ENCODE results near the gene UNC45B.

DNA sequence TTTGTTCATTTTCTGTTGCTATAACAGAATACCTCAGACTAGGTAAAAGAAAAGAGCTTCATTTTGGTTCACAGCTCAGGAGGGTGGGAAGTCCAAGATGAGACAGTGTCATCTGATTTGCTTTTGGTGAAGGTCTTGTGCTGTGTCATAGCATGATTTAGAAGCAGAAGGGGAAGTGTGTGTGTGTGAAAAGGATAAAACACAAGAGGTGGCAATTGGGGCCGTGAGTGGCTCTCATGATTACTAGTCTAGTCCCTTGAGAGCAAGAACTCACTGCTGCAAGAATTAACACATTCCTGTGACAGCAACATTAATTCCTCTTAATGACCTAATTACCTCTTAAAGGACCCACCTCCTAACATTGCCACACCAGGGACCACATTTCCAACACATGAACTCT, 38.2 kb downstream of the UNC45B start:
- TF ChIP-seq, protein P1, sequence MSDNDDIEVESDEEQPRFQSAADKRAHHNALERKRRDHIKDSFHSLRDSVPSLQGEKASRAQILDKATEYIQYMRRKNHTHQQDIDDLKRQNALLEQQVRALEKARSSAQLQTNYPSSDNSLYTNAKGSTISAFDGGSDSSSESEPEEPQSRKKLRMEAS (CRISPR knock-in tag; IDR thresholded peaks at IDR 0.05), result no peak
- TF ChIP-seq, protein P2, sequence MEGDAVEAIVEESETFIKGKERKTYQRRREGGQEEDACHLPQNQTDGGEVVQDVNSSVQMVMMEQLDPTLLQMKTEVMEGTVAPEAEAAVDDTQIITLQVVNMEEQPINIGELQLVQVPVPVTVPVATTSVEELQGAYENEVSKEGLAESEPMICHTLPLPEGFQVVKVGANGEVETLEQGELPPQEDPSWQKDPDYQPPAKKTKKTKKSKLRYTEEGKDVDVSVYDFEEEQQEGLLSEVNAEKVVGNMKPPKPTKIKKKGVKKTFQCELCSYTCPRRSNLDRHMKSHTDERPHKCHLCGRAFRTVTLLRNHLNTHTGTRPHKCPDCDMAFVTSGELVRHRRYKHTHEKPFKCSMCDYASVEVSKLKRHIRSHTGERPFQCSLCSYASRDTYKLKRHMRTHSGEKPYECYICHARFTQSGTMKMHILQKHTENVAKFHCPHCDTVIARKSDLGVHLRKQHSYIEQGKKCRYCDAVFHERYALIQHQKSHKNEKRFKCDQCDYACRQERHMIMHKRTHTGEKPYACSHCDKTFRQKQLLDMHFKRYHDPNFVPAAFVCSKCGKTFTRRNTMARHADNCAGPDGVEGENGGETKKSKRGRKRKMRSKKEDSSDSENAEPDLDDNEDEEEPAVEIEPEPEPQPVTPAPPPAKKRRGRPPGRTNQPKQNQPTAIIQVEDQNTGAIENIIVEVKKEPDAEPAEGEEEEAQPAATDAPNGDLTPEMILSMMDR (IDR thresholded peaks at IDR 0.05), result no peak
- TF ChIP-seq ZNF263 (CRISPR knock-in tag; IDR thresholded peaks at IDR 0.05; ENCODE audit: low read depth), result no peak
- TF ChIP-seq ELF4 (CRISPR knock-in tag; IDR thresholded peaks at IDR 0.05; ENCODE audit: low read depth), result no peak
- no peak for TF ChIP-seq CREB1 (CRISPR knock-in tag; IDR thresholded peaks at IDR 0.05)
- TF ChIP-seq CBFB (CRISPR knock-in tag; IDR thresholded peaks at IDR 0.05; ENCODE audit: low read depth), result no peak
- TF ChIP-seq, protein P3, sequence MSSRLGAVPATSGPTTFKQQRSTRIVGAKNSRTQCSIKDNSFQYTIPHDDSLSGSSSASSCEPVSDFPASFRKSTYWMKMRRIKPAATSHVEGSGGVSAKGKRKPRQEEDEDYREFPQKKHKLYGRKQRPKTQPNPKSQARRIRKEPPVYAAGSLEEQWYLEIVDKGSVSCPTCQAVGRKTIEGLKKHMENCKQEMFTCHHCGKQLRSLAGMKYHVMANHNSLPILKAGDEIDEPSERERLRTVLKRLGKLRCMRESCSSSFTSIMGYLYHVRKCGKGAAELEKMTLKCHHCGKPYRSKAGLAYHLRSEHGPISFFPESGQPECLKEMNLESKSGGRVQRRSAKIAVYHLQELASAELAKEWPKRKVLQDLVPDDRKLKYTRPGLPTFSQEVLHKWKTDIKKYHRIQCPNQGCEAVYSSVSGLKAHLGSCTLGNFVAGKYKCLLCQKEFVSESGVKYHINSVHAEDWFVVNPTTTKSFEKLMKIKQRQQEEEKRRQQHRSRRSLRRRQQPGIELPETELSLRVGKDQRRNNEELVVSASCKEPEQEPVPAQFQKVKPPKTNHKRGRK (CRISPR knock-in tag; IDR thresholded peaks at IDR 0.05; ENCODE audit: borderline replicate concordance), result no peak
- no peak for TF ChIP-seq ZNF317 (CRISPR knock-in tag; IDR thresholded peaks at IDR 0.05; ENCODE audit: borderline replicate concordance, low read depth)
- TF ChIP-seq, protein P4, sequence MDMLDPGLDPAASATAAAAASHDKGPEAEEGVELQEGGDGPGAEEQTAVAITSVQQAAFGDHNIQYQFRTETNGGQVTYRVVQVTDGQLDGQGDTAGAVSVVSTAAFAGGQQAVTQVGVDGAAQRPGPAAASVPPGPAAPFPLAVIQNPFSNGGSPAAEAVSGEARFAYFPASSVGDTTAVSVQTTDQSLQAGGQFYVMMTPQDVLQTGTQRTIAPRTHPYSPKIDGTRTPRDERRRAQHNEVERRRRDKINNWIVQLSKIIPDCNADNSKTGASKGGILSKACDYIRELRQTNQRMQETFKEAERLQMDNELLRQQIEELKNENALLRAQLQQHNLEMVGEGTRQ (CRISPR knock-in tag; IDR thresholded peaks at IDR 0.05), result no peak
- TF ChIP-seq, protein P5, sequence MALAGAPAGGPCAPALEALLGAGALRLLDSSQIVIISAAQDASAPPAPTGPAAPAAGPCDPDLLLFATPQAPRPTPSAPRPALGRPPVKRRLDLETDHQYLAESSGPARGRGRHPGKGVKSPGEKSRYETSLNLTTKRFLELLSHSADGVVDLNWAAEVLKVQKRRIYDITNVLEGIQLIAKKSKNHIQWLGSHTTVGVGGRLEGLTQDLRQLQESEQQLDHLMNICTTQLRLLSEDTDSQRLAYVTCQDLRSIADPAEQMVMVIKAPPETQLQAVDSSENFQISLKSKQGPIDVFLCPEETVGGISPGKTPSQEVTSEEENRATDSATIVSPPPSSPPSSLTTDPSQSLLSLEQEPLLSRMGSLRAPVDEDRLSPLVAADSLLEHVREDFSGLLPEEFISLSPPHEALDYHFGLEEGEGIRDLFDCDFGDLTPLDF (CRISPR knock-in tag; IDR thresholded peaks at IDR 0.05), result no peak
- TF ChIP-seq, protein P6, sequence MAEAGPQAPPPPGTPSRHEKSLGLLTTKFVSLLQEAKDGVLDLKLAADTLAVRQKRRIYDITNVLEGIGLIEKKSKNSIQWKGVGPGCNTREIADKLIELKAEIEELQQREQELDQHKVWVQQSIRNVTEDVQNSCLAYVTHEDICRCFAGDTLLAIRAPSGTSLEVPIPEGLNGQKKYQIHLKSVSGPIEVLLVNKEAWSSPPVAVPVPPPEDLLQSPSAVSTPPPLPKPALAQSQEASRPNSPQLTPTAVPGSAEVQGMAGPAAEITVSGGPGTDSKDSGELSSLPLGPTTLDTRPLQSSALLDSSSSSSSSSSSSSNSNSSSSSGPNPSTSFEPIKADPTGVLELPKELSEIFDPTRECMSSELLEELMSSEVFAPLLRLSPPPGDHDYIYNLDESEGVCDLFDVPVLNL (CRISPR knock-in tag; IDR thresholded peaks at IDR 0.05; ENCODE audit: borderline replicate concordance, low read depth), result no peak
